Measurements from ENCODE around the gene VAPB. TPM values are rescaled to one million over a fixed set of nuclear protein-coding genes. Genes with fewer than 3 reads are reported as not detected.

VAPB gene
- polyA plus RNA-seq, 3 donors, result 8.5 to 14.3 (median 10.1) TPM

GRCh38 chr20:58416057-58416456, 27.0 kb downstream of the VAPB start:
- intact Hi-C loops (cut with micrococcal nuclease), result no loop called here
- Histone ChIP-seq H3K4me1 (ENCODE audit: control insufficient read depth in 1 of 2, insufficient read depth in 2 of 2, low read length in 2 of 2) (no peaks in the 10 kb centered on the region), H3K9me3 (replicated peaks in 1 of 2; ENCODE audit: control insufficient read depth in 1 of 2, insufficient read depth in 1 of 2, low read length in 2 of 2) (no peaks in the 10 kb centered on the region), H3K27me3 (ENCODE audit: control insufficient read depth in 2 of 2, insufficient read depth in 2 of 2, low read length in 2 of 2) (no peaks in the 10 kb centered on the region), H3K27ac (ENCODE audit: low read depth in 1 of 2, low read length in 2 of 2) (no peak overlapping the region), H2AFZ (ENCODE audit: insufficient read depth, low read depth, low read length, poor library complexity, severe bottlenecking) (no peak overlapping the region), H3K4me3 (replicated peaks in 1 of 3; ENCODE audit: low read depth in 2 of 3, low read length in 3 of 3) (no peak overlapping the region), H3K79me2 (ENCODE audit: insufficient read depth, low read length) (peaks cover 62% of the 10 kb centered on the region), H3K4me2 (replicated peaks; ENCODE audit: extremely low read depth, low read length, poor library complexity, severe bottlenecking) (no peak overlapping the region), H3K9ac (ENCODE audit: insufficient read depth, low read length, poor library complexity, severe bottlenecking) (no peak overlapping the region), H4K20me1 (ENCODE audit: insufficient read depth, low read length) (peaks cover 65% of the 10 kb centered on the region), H3K36me3 (replicated peaks in 1 of 2; ENCODE audit: control insufficient read depth in 1 of 2, insufficient read depth in 2 of 2, low read length in 2 of 2) (peaks cover 22 to 34% of the 10 kb centered on the region in 2 donors)
- H3K4me1 Mint-ChIP-seq, result peaks cover 9% of the 10 kb centered on the region
- WGBS (ENCODE audit: insufficient coverage), result no CpG with 5 or more reads among the region's 1 CpG
- H3K27me3 Mint-ChIP-seq (ENCODE audit: low read depth in 3 of 3), result no peaks in the 10 kb centered on the region
- no peak for DNase-seq
- TF ChIP-seq CTCF (IDR thresholded peaks at IDR 0.05), result no peak
- peak overlapping the region in 3 of 7 donors; percentile 53 to 79 (median 62) for H3K27ac Mint-ChIP-seq
- peaks cover 35 to 41% of the 10 kb centered on the region in 2 donors for H3K36me3 Mint-ChIP-seq
- H3K4me3 Mint-ChIP-seq, result no peak overlapping the region
- H3K9me3 Mint-ChIP-seq, result peaks cover 0 to 6% (median 0%) of the 10 kb centered on the region in 7 donors

GRCh38 chr20:58416835-58417234, 27.8 kb downstream of the VAPB start:
- Histone ChIP-seq H3K4me1 (ENCODE audit: control insufficient read depth in 1 of 2, insufficient read depth in 2 of 2, low read length in 2 of 2) (no peaks in the 10 kb centered on the region), H3K36me3 (replicated peaks in 1 of 2; ENCODE audit: control insufficient read depth in 1 of 2, insufficient read depth in 2 of 2, low read length in 2 of 2) (peaks cover 26 to 42% of the 10 kb centered on the region in 2 donors), H3K27me3 (ENCODE audit: control insufficient read depth in 2 of 2, insufficient read depth in 2 of 2, low read length in 2 of 2) (no peaks in the 10 kb centered on the region), H3K9ac (ENCODE audit: insufficient read depth, low read length, poor library complexity, severe bottlenecking) (no peak overlapping the region), H3K79me2 (ENCODE audit: insufficient read depth, low read length) (peaks cover 59% of the 10 kb centered on the region), H3K4me2 (replicated peaks; ENCODE audit: extremely low read depth, low read length, poor library complexity, severe bottlenecking) (no peak overlapping the region), H2AFZ (ENCODE audit: insufficient read depth, low read depth, low read length, poor library complexity, severe bottlenecking) (no peak overlapping the region), H3K9me3 (replicated peaks in 1 of 2; ENCODE audit: control insufficient read depth in 1 of 2, insufficient read depth in 1 of 2, low read length in 2 of 2) (no peaks in the 10 kb centered on the region), H3K4me3 (replicated peaks in 1 of 3; ENCODE audit: low read depth in 2 of 3, low read length in 3 of 3) (no peak overlapping the region), H3K27ac (ENCODE audit: low read depth in 1 of 2, low read length in 2 of 2) (no peak overlapping the region), H4K20me1 (ENCODE audit: insufficient read depth, low read length) (peaks cover 65% of the 10 kb centered on the region)
- DNase-seq, result peak in 1 of 3 donors; percentile 8
- H3K9me3 Mint-ChIP-seq, result peaks cover 0 to 4% (median 0%) of the 10 kb centered on the region in 7 donors
- no CpG with 5 or more reads among the region's 2 CpGs for WGBS (ENCODE audit: insufficient coverage)
- peaks cover 9% of the 10 kb centered on the region for H3K4me1 Mint-ChIP-seq
- intact Hi-C loops (cut with micrococcal nuclease), result no loop called here
- H3K27ac Mint-ChIP-seq, result peak overlapping the region in 4 of 7 donors; percentile 0 to 79 (median 58)
- TF ChIP-seq CTCF (IDR thresholded peaks at IDR 0.05), result no peak
- H3K27me3 Mint-ChIP-seq (ENCODE audit: low read depth in 3 of 3), result no peaks in the 10 kb centered on the region
- H3K4me3 Mint-ChIP-seq, result no peak overlapping the region
- H3K36me3 Mint-ChIP-seq, result peaks cover 37 to 48% of the 10 kb centered on the region in 2 donors

Measured in CD14-positive monocyte (primary cell).